Brain microvascular endothelial cell (primary cell): ENCODE data around the gene KRTAP9-1.

Experiments used
- DNase-seq: peaks from one replicate; pipeline ENCODE4 v3.0.0-alpha.2; 2020
- H3K27ac ChIP-seq: fragments of 250-450 bp; sonication (Bioruptor Pico); 2 replicates; pipeline ENCODE4 v1.5.1; 2020; ENCODE audit warnings: mild to moderate bottlenecking, moderate library complexity
- H3K27me3 ChIP-seq: fragments of 250-450 bp; sonication (Bioruptor Pico); replicated peaks from 2 replicates; pipeline ENCODE4 v1.5.1; 2020; ENCODE audit warnings: mild to moderate bottlenecking
- H3K36me3 ChIP-seq: fragments of 250-450 bp; sonication (Bioruptor Pico); replicated peaks from 2 replicates; pipeline ENCODE4 v1.5.1; 2020; ENCODE audit warnings: mild to moderate bottlenecking
- H3K4me3 ChIP-seq: 2 replicates; pipeline ENCODE4 v1.5.1; 2011; ENCODE audit warnings: low read depth, mild to moderate bottlenecking, control low read depth, low read length, moderate library complexity
- CTCF ChIP-seq: IDR thresholded peaks from 2 replicates; pipeline ENCODE4 v1.5.1; 2011; ENCODE audit warnings: low read depth, mild to moderate bottlenecking, moderate library complexity, low read length, control low read depth, inconsistent platforms; ENCODE audit errors: missing control alignments
- in situ Hi-C: cut with HindIII; loops from 2 replicates; pipeline ENCODE4 v1.10.0; 2017; ENCODE audit warnings: low sequenced_read_pairs, low pct_ligation_motif_present

KRTAP9-1 gene

GRCh38 chr17:41163828-41164227, 25.9 kb upstream of the KRTAP9-1 start:
- H3K27me3 ChIP-seq = no peaks in the 10 kb centered on the region
- in situ Hi-C loops = no loop called here
- no peak overlapping the region for H3K4me3 ChIP-seq
- H3K27ac ChIP-seq = no peak overlapping the region
- H3K36me3 ChIP-seq = no peaks in the 10 kb centered on the region
- no peak for DNase-seq
- TF ChIP-seq CTCF = no peak

DNA sequence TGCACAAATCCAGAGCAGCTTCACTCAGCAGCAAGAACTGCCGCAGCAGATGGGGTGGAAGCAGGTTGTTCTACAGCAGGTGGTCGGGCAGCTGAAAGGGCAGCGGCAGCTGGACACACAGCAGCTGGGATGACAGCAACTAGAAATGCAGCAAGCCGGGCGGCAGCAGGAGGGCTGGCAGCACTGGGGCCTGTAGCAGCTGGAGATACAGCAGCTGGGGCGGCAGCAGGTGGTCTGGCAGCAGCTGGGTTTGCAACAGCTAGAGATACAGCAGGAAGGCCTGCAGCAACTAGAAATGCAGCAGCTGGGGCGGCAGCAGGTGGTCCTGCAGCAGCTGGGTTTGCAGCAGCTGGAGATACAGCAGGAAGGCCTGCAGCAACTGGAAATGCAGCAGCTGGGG, 22.1 kb upstream of the KRTAP9-1 start:
- no peaks in the 10 kb centered on the region for H3K27me3 ChIP-seq
- in situ Hi-C loops = no loop called here
- DNase-seq = no peak
- H3K27ac ChIP-seq = no peak overlapping the region
- no peaks in the 10 kb centered on the region for H3K36me3 ChIP-seq
- TF ChIP-seq CTCF = no peak
- no peak overlapping the region for H3K4me3 ChIP-seq

DNA sequence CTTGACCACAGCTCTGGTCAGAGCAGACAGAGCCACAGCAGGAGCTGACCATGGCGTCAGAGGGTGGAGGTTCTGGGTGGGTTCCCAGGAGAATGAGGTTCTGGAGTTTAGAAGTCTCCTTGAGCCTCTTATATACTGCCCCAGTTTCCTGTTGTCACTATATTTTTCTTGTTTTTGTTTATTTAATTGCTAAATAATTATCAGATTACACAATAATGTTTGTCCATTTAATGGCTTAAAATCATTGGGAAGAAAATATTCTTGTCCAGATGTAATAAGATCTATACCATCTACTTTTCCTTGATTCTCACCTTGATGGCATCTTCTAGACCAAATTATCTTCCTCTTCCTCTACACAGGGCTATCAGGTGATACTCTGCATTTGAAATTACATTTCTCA, 21.6 kb upstream of the KRTAP9-1 start, which contains the start of gene KRTAP4-3:
Gene KRTAP4-3, minus strand, starts transcription at position 101 of the 400 bp plus-strand sequence. Its CDS starts 49 bp downstream, at position 52.
- DNase-seq = no peak
- in situ Hi-C loops = no loop called here
- H3K36me3 ChIP-seq = no peaks in the 10 kb centered on the region
- TF ChIP-seq CTCF = no peak
- H3K27me3 ChIP-seq = no peaks in the 10 kb centered on the region
- no peak within 1 kb of the TSS for H3K27ac ChIP-seq
- H3K4me3 ChIP-seq = no peak within 1 kb of the TSS

- in situ Hi-C loops = no loop called here
- no peak for DNase-seq
- Histone ChIP-seq H3K27ac (no peak overlapping the region), H3K4me3 (no peak overlapping the region), H3K36me3 (no peaks in the 10 kb centered on the region), H3K27me3 (no peaks in the 10 kb centered on the region)
- TF ChIP-seq CTCF = no peak
Measured at GRCh38 chr17:41171886-41172285, 17.8 kb upstream of the KRTAP9-1 start.

DNA sequence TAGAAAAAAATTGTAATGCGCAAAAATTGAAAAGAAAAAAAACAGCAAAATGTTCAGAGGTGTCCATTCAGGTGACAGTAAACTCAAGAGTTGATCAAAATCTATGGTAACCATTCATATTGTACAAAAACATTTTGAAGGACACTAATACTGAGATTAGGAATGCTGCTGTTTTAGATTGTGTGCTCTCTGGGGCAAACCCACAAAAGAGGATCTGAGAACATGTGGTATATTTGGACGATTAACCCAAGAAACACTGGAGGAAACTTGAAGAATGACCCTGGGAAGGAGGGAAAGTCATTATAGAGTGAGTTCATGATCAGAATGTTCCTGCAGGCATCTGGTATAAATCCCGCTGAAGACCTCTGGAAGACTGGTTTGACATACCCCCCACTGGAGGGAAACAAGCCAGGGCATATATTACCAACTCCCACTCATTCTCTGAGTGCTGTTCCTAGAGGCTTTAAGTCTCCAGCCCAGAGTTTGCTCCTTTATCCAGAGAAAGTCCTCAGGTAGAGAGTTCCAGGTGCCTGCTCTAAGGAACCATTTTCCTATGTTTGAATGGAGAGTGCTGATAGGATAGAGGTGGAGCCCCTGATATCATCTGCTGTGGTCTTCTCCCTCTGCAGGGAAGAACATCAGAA, 12.8 kb upstream of the KRTAP9-1 start:
- H3K36me3 ChIP-seq = no peaks in the 10 kb centered on the region
- H3K27me3 ChIP-seq = no peaks in the 10 kb centered on the region
- no peak for DNase-seq
- H3K27ac ChIP-seq = no peak overlapping the region
- TF ChIP-seq CTCF = no peak
- H3K4me3 ChIP-seq = no peak overlapping the region
- in situ Hi-C loops = no loop called here

- Histone ChIP-seq H3K4me3 (no peak within 1 kb of the TSS), H3K36me3 (no peaks in the 10 kb centered on the region), H3K27me3 (no peaks in the 10 kb centered on the region), H3K27ac (no peak within 1 kb of the TSS)
- no peak for TF ChIP-seq CTCF
- in situ Hi-C loops = no loop called here
- DNase-seq = no peak
Measured at GRCh38 chr17:41177727-41178271, 11.9 kb upstream of the KRTAP9-1 start, which contains the start of gene KRTAP4-2. TSS of gene KRTAP4-2 (minus strand) at chr17:41178221. CDS start at chr17:41178164, 57 bp downstream.
